Stimulated activated CD8-positive, alpha-beta memory T cell treated with anti-CD3 and anti-CD28 coated beads, Interleukin-15, amount 100 ng/mL, for 24 hours (primary cell): ENCODE results near the gene SLC14A1.

ENCODE experiments used
- DNase-seq: peaks from one replicate; pipeline ENCODE4 v3.0.0-alpha.2; 2020; ENCODE audit warnings: low read depth

SLC14A1 gene

GRCh38 chr18:45723567-45724355 lies at the start of gene SLC14A1:
SLC14A1 (plus strand) TSS chr18:45724181; CDS start chr18:45730321, 6,140 bp downstream.
- DNase-seq: no peak

- no peak for DNase-seq
These were observed 46.6 kb upstream of the SLC14A1 start for GRCh38 chr18:45677276-45677807.

GRCh38 chr18:45678441-45678840 lies 45.5 kb upstream of the SLC14A1 start:
- DNase-seq: no peak

GRCh38 chr18:45678850-45679249 lies 45.1 kb upstream of the SLC14A1 start:
- DNase-seq: no peak

- no peak for DNase-seq
These were observed 43.8 kb upstream of the SLC14A1 start for GRCh38 chr18:45680066-45680690.

GRCh38 chr18:45682181-45682580 lies 41.8 kb upstream of the SLC14A1 start:
- DNase-seq: no peak

GRCh38 chr18:45684341-45685115 lies 39.5 kb upstream of the SLC14A1 start:
- DNase-seq: no peak

- no peak for DNase-seq
These were observed 36.9 kb upstream of the SLC14A1 start for GRCh38 chr18:45686891-45687611.

- no peak for DNase-seq
These were observed 36.4 kb upstream of the SLC14A1 start for GRCh38 chr18:45687621-45688020.

- no peak for DNase-seq
These were observed 35.9 kb upstream of the SLC14A1 start for GRCh38 chr18:45688113-45688512.

- no peak for DNase-seq
These were observed 35.1 kb upstream of the SLC14A1 start for GRCh38 chr18:45688833-45689232.

- no peak for DNase-seq
These were observed 34.6 kb upstream of the SLC14A1 start for GRCh38 chr18:45689396-45689795.

GRCh38 chr18:45690975-45691815 lies 32.8 kb upstream of the SLC14A1 start:
- peak; percentile 54 for DNase-seq

GRCh38 chr18:45691816-45692179 lies 32.2 kb upstream of the SLC14A1 start:
- DNase-seq: no peak

GRCh38 chr18:45702708-45703265 lies 21.2 kb upstream of the SLC14A1 start:
- DNase-seq: no peak

GRCh38 chr18:45708831-45709230 lies 15.2 kb upstream of the SLC14A1 start:
- no peak for DNase-seq

GRCh38 chr18:45712061-45712460 lies 11.9 kb upstream of the SLC14A1 start:
- DNase-seq: no peak

GRCh38 chr18:45713239-45713638 lies 10.7 kb upstream of the SLC14A1 start:
- DNase-seq: no peak

GRCh38 chr18:45715212-45715780 lies 8.7 kb upstream of the SLC14A1 start:
- no peak for DNase-seq

GRCh38 chr18:45719106-45719505 lies 4.9 kb upstream of the SLC14A1 start:
- no peak for DNase-seq
